ENCODE results near the gene ASB15.
A peak's percentile ranks its signal among the peaks of the same experiment; 100 is the strongest.

ASB15 gene

DNA sequence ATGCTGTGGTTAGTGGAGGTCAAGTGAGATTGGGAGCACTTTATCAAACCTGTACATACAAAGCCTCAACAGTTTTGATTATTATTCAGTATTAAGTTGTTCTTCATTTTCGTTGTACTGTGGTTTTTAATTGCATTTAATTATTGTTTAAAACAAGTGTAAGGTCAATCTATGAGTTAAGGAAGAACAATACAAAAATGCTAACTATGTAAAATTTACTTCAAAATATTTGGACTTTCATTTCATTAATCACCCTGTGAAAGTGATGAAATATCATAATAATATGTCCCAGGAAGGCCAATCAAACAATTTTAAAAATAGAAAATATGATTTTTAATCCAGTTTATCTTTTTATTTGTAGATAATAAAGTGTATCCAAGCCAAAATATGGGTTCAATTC is 30.4 kb upstream of the ASB15 start:
- TF ChIP-seq, protein P1, sequence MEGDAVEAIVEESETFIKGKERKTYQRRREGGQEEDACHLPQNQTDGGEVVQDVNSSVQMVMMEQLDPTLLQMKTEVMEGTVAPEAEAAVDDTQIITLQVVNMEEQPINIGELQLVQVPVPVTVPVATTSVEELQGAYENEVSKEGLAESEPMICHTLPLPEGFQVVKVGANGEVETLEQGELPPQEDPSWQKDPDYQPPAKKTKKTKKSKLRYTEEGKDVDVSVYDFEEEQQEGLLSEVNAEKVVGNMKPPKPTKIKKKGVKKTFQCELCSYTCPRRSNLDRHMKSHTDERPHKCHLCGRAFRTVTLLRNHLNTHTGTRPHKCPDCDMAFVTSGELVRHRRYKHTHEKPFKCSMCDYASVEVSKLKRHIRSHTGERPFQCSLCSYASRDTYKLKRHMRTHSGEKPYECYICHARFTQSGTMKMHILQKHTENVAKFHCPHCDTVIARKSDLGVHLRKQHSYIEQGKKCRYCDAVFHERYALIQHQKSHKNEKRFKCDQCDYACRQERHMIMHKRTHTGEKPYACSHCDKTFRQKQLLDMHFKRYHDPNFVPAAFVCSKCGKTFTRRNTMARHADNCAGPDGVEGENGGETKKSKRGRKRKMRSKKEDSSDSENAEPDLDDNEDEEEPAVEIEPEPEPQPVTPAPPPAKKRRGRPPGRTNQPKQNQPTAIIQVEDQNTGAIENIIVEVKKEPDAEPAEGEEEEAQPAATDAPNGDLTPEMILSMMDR (IDR thresholded peaks at IDR 0.05; ENCODE audit: low read depth, low read length, missing control alignments): no peak

DNA sequence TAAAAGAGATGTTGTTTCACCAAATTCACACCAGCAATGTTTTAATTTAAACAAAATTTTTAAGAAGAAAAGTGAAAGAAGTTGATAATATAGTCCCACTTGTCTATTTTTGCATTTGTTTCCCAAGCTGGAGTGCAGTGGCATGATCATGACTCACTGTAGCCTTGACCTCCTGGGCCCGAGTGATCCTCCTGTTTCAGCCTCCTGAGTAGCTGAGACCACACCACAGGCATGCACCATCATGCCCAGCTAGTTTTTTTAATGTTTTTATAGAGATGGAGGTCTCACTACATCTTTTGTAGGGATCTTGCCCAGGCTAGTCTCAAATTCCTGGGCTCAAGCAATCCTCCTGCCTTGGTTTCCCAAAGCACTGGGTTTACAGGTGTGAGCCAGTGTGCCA is 29.9 kb upstream of the ASB15 start:
- in situ Hi-C loops (cut with HindIII; ENCODE audit: low pct_ligation_motif_present, low sequenced_read_pairs): no loop called here
- no peaks in the 10 kb centered on the region for H3K36me3 ChIP-seq (replicated peaks)
- no peak overlapping the region for H3K27ac ChIP-seq
- TF ChIP-seq, protein P1 (IDR thresholded peaks at IDR 0.05; ENCODE audit: low read depth, low read length, missing control alignments): no peak
- peak; percentile 47 for DNase-seq
- no peaks in the 10 kb centered on the region for H3K27me3 ChIP-seq (replicated peaks)
- H3K4me3 ChIP-seq (ENCODE audit: low read depth, low read length): no peak overlapping the region

More for the DNA sequence above, 30.4 kb upstream of the ASB15 start:
- H3K27me3 ChIP-seq (replicated peaks): no peaks in the 10 kb centered on the region
- H3K4me3 ChIP-seq (ENCODE audit: low read depth, low read length): no peak overlapping the region
- DNase-seq: no peak
- no peaks in the 10 kb centered on the region for H3K36me3 ChIP-seq (replicated peaks)
- no peak overlapping the region for H3K27ac ChIP-seq
- in situ Hi-C loops (cut with HindIII; ENCODE audit: low pct_ligation_motif_present, low sequenced_read_pairs): no loop called here

DNA sequence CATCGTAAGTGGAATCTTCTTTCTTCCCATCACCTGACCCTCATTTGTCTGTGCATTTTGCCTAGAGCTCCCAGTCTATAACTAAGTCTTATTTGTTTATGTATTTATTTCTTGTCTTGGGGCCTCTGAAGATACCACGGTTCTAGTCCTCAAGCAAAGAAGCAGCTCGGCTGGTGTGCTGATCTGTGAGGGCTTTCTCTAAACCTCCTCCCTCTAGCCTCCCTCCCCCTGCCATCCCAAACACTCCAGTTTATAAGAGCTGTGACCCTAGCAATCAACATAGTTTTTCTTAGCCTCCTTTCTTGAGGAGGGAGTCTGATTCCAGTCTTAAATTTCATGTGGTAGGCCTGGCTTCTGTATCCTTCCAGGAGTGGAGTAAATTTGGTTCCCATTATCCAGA is 28.3 kb upstream of the ASB15 start:
- in situ Hi-C loops (cut with HindIII; ENCODE audit: low pct_ligation_motif_present, low sequenced_read_pairs): no loop called here
- Histone ChIP-seq H3K4me3 (ENCODE audit: low read depth, low read length) (no peak overlapping the region), H3K27me3 (replicated peaks) (no peaks in the 10 kb centered on the region), H3K36me3 (replicated peaks) (no peaks in the 10 kb centered on the region), H3K27ac (no peak overlapping the region)
- TF ChIP-seq, protein P1 (IDR thresholded peaks at IDR 0.05; ENCODE audit: low read depth, low read length, missing control alignments): no peak
- DNase-seq: no peak

DNA sequence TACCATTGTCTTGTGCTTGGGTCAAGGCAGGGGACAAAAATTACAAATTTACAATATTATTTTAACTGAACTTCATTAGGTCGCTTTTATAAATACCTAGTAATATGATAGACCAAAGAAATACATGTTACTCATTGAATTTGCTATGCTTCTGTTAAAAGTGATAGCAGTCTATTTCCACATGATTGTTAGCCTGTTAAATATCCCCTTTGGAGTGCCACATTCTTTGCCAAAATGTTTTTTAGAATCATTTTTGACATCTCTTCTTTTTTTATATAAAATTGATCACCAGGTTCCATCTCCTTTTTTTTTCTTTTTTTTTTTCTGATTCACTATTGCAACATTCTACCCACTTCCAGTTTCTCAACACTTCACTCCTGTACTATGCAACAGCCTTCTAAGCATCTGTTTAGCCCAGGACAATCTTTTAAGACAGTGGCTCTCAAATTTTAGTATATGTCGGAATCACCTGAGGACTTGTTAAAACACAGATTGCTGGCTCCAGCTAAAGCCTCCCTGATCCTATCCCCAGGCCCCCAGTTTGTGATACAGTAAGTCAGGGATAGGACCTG is 27.6 kb upstream of the ASB15 start:
- no peak overlapping the region for H3K4me3 ChIP-seq (ENCODE audit: low read depth, low read length)
- no peak overlapping the region for H3K27ac ChIP-seq
- in situ Hi-C loops (cut with HindIII; ENCODE audit: low pct_ligation_motif_present, low sequenced_read_pairs): no loop called here
- DNase-seq: no peak
- H3K27me3 ChIP-seq (replicated peaks): no peaks in the 10 kb centered on the region
- TF ChIP-seq, protein P1 (IDR thresholded peaks at IDR 0.05; ENCODE audit: low read depth, low read length, missing control alignments): no peak
- no peaks in the 10 kb centered on the region for H3K36me3 ChIP-seq (replicated peaks)

DNA sequence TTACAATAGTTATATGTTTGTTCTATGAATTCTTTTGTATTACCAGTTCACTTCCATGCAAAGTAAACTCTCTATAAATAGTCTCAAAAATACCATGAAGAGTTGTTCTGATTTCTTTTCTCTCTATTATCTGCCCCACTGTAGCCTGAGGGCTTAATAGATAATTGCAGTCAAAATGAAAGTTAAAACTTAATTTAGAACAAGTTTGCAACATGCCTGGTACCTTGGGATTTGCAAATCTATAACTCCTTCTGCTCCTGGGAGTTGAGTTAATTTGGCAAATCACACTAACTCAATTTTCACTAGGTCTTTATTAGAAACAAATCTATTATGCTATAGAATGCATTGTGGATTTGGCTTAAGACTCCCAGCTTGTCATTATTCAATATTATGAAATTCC is 22.2 kb upstream of the ASB15 start:
- no peaks in the 10 kb centered on the region for H3K27me3 ChIP-seq (replicated peaks)
- in situ Hi-C loops (cut with HindIII; ENCODE audit: low pct_ligation_motif_present, low sequenced_read_pairs): no loop called here
- no peak overlapping the region for H3K4me3 ChIP-seq (ENCODE audit: low read depth, low read length)
- H3K36me3 ChIP-seq (replicated peaks): no peaks in the 10 kb centered on the region
- DNase-seq: no peak
- no peak overlapping the region for H3K27ac ChIP-seq
- TF ChIP-seq, protein P1 (IDR thresholded peaks at IDR 0.05; ENCODE audit: low read depth, low read length, missing control alignments): no peak
